SK-N-SH treated with all-trans-retinoic acid at 6 μM for 48 hours (cell line): ENCODE results near the gene TBC1D2.

ENCODE experiments used
- ATAC-seq: fragments of 200-7000 bp; cut with Tn5 transposase; 3 replicates; pipeline ENCODE4 v1.9.1; 2020; ENCODE audit warnings: mild to moderate bottlenecking, moderate library complexity
- ARNTL ChIP-seq: fragments of 450-650 bp; formaldehyde crosslinking; IDR thresholded peaks from 2 replicates; pipeline ENCODE4 v1.5.0; 2020; ENCODE audit warnings: low read depth, mild to moderate bottlenecking, moderate library complexity, borderline replicate concordance
- BACH2 ChIP-seq: fragments of 250-450 bp; sonication (Bioruptor Pico); IDR thresholded peaks from 2 replicates; pipeline ENCODE4 v1.9.0; 2021; ENCODE audit warnings: mild to moderate bottlenecking, borderline replicate concordance
- CREB5 ChIP-seq: fragments of 250-450 bp; sonication (Bioruptor Pico); IDR thresholded peaks from 2 replicates; pipeline ENCODE4 v1.5.1; 2020; ENCODE audit warnings: low read depth, mild to moderate bottlenecking, moderate library complexity
- CSDC2 ChIP-seq: fragments of 250-450 bp; sonication (Bioruptor Pico); IDR thresholded peaks from 2 replicates; pipeline ENCODE4 v1.5.0; 2020; ENCODE audit warnings: mild to moderate bottlenecking, moderate library complexity
- ESRRG ChIP-seq: fragments of 250-450 bp; sonication (Bioruptor Pico); IDR thresholded peaks from 2 replicates; pipeline ENCODE4 v1.6.1; 2021; ENCODE audit warnings: mild to moderate bottlenecking
- GLIS3 ChIP-seq: fragments of 250-450 bp; sonication (Bioruptor Pico); IDR thresholded peaks from 2 replicates; pipeline ENCODE4 v1.5.0; 2020; ENCODE audit warnings: mild to moderate bottlenecking, moderate library complexity
- OSR1 ChIP-seq: fragments of 250-450 bp; sonication (Bioruptor Pico); IDR thresholded peaks from 2 replicates; pipeline ENCODE4 v1.8.0; 2022; ENCODE audit warnings: moderate library complexity, mild to moderate bottlenecking, inconsistent platforms
- PATZ1 ChIP-seq: fragments of 250-450 bp; sonication (Bioruptor Pico); IDR thresholded peaks from 2 replicates; pipeline ENCODE4 v1.8.0; 2020; ENCODE audit warnings: mild to moderate bottlenecking, moderate library complexity, borderline replicate concordance
- POU6F1 ChIP-seq: fragments of 250-450 bp; sonication (Bioruptor Pico); IDR thresholded peaks from 2 replicates; pipeline ENCODE4 v1.8.0; 2021; ENCODE audit warnings: low read depth, mild to moderate bottlenecking, moderate library complexity, borderline replicate concordance
- PPARA ChIP-seq: fragments of 250-450 bp; sonication (Bioruptor Pico); IDR thresholded peaks from 2 replicates; pipeline ENCODE4 v1.5.0; 2020; ENCODE audit warnings: mild to moderate bottlenecking, borderline replicate concordance
- RARB ChIP-seq: fragments of 250-450 bp; sonication (Bioruptor Pico); IDR thresholded peaks from 2 replicates; pipeline ENCODE4 v1.8.0; 2021; ENCODE audit warnings: mild to moderate bottlenecking, moderate library complexity
- TCF4 ChIP-seq: fragments of 250-450 bp; sonication (Bioruptor Pico); IDR thresholded peaks from 2 replicates; pipeline ENCODE4 v1.8.0; 2021; ENCODE audit warnings: mild to moderate bottlenecking, moderate library complexity, borderline replicate concordance
- TOX ChIP-seq: fragments of 250-450 bp; sonication (Bioruptor Pico); IDR thresholded peaks from 2 replicates; pipeline ENCODE4 v1.8.0; 2021; ENCODE audit warnings: mild to moderate bottlenecking, moderate library complexity, borderline replicate concordance
- ZC3H10 ChIP-seq: fragments of 250-450 bp; sonication (Bioruptor Pico); IDR thresholded peaks from 2 replicates; pipeline ENCODE4 v1.5.1; 2021; ENCODE audit warnings: mild to moderate bottlenecking, moderate library complexity
- ZFP3 ChIP-seq: fragments of 250-450 bp; sonication (Bioruptor Pico); IDR thresholded peaks from 2 replicates; pipeline ENCODE4 v1.5.0; 2020; ENCODE audit warnings: mild to moderate bottlenecking, moderate library complexity
- ZNF565 ChIP-seq: fragments of 450-650 bp; formaldehyde crosslinking; conservative IDR thresholded peaks from 2 replicates; pipeline ENCODE4 v1.5.0; 2020; ENCODE audit warnings: low read depth, mild to moderate bottlenecking, moderate library complexity
- ZNF70 ChIP-seq: fragments of 450-650 bp; formaldehyde crosslinking; IDR thresholded peaks from 2 replicates; pipeline ENCODE4 v1.5.0; 2020; ENCODE audit warnings: mild to moderate bottlenecking, moderate library complexity
- ZNF8 ChIP-seq: fragments of 450-650 bp; formaldehyde crosslinking; IDR thresholded peaks from 2 replicates; pipeline ENCODE4 v1.5.0; 2020; ENCODE audit warnings: mild to moderate bottlenecking, moderate library complexity
- TF ChIP-seq, protein P1 (sequence below): fragments of 250-450 bp; sonication (Bioruptor Pico); IDR thresholded peaks from 2 replicates; pipeline ENCODE4 v1.5.0; 2020; ENCODE audit warnings: mild to moderate bottlenecking, moderate library complexity

TBC1D2 gene

DNA sequence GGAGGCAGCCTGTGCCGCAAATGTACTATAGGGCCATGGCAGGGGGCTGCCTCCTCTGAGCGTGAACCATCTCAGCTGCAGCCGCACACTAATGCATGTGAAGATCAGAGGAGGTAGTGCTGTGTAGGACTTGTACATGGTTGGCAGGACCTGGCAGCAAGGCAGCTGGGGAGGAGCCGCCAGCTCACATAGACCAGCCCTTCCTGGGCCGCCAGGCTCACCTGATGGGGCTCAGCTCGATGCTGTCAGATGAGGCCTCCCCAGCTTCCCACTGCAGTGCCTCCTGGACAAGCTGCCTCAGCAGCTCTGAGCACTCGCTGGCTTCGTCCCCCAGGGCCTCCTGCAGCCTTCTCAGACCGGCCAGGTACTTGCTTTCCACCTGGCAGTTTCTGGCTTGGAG lies 45.0 kb downstream of the TBC1D2 start:
- TF ChIP-seq BACH2 (CRISPR knock-in tag) (no peak), ZC3H10 (CRISPR knock-in tag) (no peak), TCF4 (CRISPR knock-in tag) (no peak), ZNF8 (CRISPR knock-in tag) (no peak), ZFP3 (CRISPR knock-in tag) (no peak), PATZ1 (CRISPR knock-in tag) (no peak), POU6F1 (CRISPR knock-in tag) (no peak), ESRRG (no peak), TOX (no peak), ARNTL (no peak), GLIS3 (CRISPR knock-in tag) (no peak), CREB5 (no peak), ZNF565 (CRISPR knock-in tag) (no peak), OSR1 (CRISPR knock-in tag) (no peak)
- no peak for ATAC-seq

- no peak for ATAC-seq
- no peak for TF ChIP-seq ZNF8 (CRISPR knock-in tag)
- no peak for TF ChIP-seq ARNTL
- TF ChIP-seq, protein P1, sequence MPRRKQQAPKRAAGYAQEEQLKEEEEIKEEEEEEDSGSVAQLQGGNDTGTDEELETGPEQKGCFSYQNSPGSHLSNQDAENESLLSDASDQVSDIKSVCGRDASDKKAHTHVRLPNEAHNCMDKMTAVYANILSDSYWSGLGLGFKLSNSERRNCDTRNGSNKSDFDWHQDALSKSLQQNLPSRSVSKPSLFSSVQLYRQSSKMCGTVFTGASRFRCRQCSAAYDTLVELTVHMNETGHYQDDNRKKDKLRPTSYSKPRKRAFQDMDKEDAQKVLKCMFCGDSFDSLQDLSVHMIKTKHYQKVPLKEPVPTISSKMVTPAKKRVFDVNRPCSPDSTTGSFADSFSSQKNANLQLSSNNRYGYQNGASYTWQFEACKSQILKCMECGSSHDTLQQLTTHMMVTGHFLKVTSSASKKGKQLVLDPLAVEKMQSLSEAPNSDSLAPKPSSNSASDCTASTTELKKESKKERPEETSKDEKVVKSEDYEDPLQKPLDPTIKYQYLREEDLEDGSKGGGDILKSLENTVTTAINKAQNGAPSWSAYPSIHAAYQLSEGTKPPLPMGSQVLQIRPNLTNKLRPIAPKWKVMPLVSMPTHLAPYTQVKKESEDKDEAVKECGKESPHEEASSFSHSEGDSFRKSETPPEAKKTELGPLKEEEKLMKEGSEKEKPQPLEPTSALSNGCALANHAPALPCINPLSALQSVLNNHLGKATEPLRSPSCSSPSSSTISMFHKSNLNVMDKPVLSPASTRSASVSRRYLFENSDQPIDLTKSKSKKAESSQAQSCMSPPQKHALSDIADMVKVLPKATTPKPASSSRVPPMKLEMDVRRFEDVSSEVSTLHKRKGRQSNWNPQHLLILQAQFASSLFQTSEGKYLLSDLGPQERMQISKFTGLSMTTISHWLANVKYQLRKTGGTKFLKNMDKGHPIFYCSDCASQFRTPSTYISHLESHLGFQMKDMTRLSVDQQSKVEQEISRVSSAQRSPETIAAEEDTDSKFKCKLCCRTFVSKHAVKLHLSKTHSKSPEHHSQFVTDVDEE (CRISPR knock-in tag) = no peak
- no peak for TF ChIP-seq ZC3H10 (CRISPR knock-in tag)
- TF ChIP-seq RARB (CRISPR knock-in tag) = no peak
- no peak for TF ChIP-seq PPARA (CRISPR knock-in tag)
- TF ChIP-seq PATZ1 (CRISPR knock-in tag) = no peak
- no peak for TF ChIP-seq TCF4 (CRISPR knock-in tag)
- TF ChIP-seq CREB5 = no peak
- TF ChIP-seq CSDC2 = no peak
Measured at GRCh38 chr9:98209530-98209929, 45.9 kb downstream of the TBC1D2 start.

DNA sequence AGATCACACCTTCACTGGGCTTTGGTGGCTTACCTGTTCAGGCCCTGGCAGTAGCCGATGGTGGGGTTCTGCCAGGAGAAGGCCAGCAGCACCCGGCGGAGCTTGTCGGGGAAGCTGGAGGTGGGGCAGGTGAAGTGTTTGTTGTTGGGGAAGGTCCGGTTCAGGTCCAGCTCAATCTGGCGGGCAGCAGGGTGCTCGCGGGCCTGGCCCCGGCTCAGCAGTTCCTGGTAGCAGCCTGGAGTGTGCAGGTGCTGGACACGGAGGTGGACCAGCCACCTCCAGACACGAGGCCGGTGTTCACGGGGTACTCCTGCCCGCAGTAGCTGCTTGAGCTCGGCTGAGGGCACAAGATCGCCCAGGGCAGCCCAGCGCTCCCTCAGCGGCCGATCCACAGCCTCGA lies 46.8 kb downstream of the TBC1D2 start:
- TF ChIP-seq ZNF8 (CRISPR knock-in tag) (no peak), ZNF70 (CRISPR knock-in tag) (no peak)
- ATAC-seq = no peak
